WTC11 (cell line): ENCODE results near the gene SLC38A1. TPM values are rescaled to one million over a fixed set of nuclear protein-coding genes. Genes with fewer than 3 reads are reported as not detected.
A peak's percentile ranks its signal among the peaks of the same experiment; 100 is the strongest.

ENCODE experiments used
- ATAC-seq: fragments of 200-7000 bp; cut with Tn5 transposase; 2 replicates; pipeline ENCODE4 v1.10.0; 2021; ENCODE audit warnings: mild to moderate bottlenecking, moderate library complexity
- CTCF ChIA-PET: fragments of 300-600 bp; sonication (Branson Sonifier 250); formaldehyde crosslinking; loops from one replicate; lab custom pipeline; 2021; ENCODE audit warnings: antibody characterized with exemption; lab: Charles Lee
- POLR2A ChIA-PET: fragments of 350-600 bp; sonication (Branson Sonifier 250); formaldehyde crosslinking; loops from one replicate; lab custom pipeline; 2021; ENCODE audit warnings: antibody characterized with exemption; lab: Charles Lee
- DNase-seq: peaks from one replicate; pipeline ENCODE4 v3.0.0; 2021; ENCODE audit warnings: low spot score
- H3K27ac Mint-ChIP-seq: 2 replicates; pipeline ENCODE4 v1.8.0; 2021; ENCODE audit warnings: mixed read lengths
- H3K27me3 Mint-ChIP-seq: 2 replicates; pipeline ENCODE4 v1.8.0; 2021; ENCODE audit warnings: low read depth, mild to moderate bottlenecking, moderate library complexity, mixed read lengths
- H3K36me3 Mint-ChIP-seq: 2 replicates; pipeline ENCODE4 v1.8.0; 2021; ENCODE audit warnings: mixed read lengths
- H3K4me1 Mint-ChIP-seq: 2 replicates; pipeline ENCODE4 v1.8.0; 2022; ENCODE audit warnings: mixed read lengths
- H3K4me3 Mint-ChIP-seq: 2 replicates; pipeline ENCODE4 v1.8.0; 2021; ENCODE audit warnings: mild to moderate bottlenecking, moderate library complexity, mixed read lengths
- H3K9me3 Mint-ChIP-seq: 2 replicates; pipeline ENCODE4 v1.8.0; 2021; ENCODE audit warnings: mixed read lengths
- AFF4 ChIP-seq: sonication (generic); formaldehyde crosslinking; IDR thresholded peaks from 2 replicates; pipeline ENCODE4 v1.8.1; 2023; ENCODE audit warnings: mild to moderate bottlenecking, missing genetic modification reagents, borderline replicate concordance
- CBFB ChIP-seq: sonication (generic); formaldehyde crosslinking; IDR thresholded peaks from 2 replicates; pipeline ENCODE4 v1.8.1; 2022; ENCODE audit warnings: mild to moderate bottlenecking, low read depth, missing genetic modification reagents
- CTCF ChIP-seq: fragments of 200-600 bp; IDR thresholded peaks from 2 replicates; pipeline ENCODE4 v1.8.0; 2022; ENCODE audit warnings: antibody characterized with exemption
- E2F1 ChIP-seq: sonication (generic); formaldehyde crosslinking; IDR thresholded peaks from 2 replicates; pipeline ENCODE4 v1.8.0; 2022; ENCODE audit warnings: mild to moderate bottlenecking, missing genetic modification reagents
- FOXP1 ChIP-seq: sonication (generic); formaldehyde crosslinking; IDR thresholded peaks from 2 replicates; pipeline ENCODE4 v1.8.0; 2022; ENCODE audit warnings: missing genetic modification reagents, mild to moderate bottlenecking, moderate library complexity, borderline replicate concordance
- IRF2 ChIP-seq: sonication (generic); formaldehyde crosslinking; IDR thresholded peaks from 2 replicates; pipeline ENCODE4 v1.8.0; 2022; ENCODE audit warnings: low read depth, missing genetic modification reagents, borderline replicate concordance
- JAZF1 ChIP-seq: fragments of 250-450 bp; sonication (Bioruptor Pico); IDR thresholded peaks from 2 replicates; pipeline ENCODE4 v1.9.0; 2021; ENCODE audit warnings: moderate library complexity, mild to moderate bottlenecking, inconsistent platforms
- MLX ChIP-seq: sonication (generic); formaldehyde crosslinking; IDR thresholded peaks from 2 replicates; pipeline ENCODE4 v1.8.1; 2023; ENCODE audit warnings: mild to moderate bottlenecking, missing genetic modification reagents, moderate library complexity
- MYBL2 ChIP-seq: sonication (generic); formaldehyde crosslinking; IDR thresholded peaks from 2 replicates; pipeline ENCODE4 v1.8.1; 2023; ENCODE audit warnings: mild to moderate bottlenecking, moderate library complexity, missing genetic modification reagents
- NR2C2 ChIP-seq: sonication (generic); formaldehyde crosslinking; IDR thresholded peaks from 2 replicates; pipeline ENCODE4 v1.8.0; 2022; ENCODE audit warnings: mild to moderate bottlenecking, missing genetic modification reagents
- NR3C1 ChIP-seq: sonication (generic); formaldehyde crosslinking; conservative IDR thresholded peaks from 2 replicates; pipeline ENCODE4 v1.8.1; 2023; ENCODE audit warnings: low read depth, mild to moderate bottlenecking, missing genetic modification reagents
- SMAD3 ChIP-seq: sonication (generic); formaldehyde crosslinking; IDR thresholded peaks from 2 replicates; pipeline ENCODE4 v1.8.0; 2022; ENCODE audit warnings: missing genetic modification reagents, mild to moderate bottlenecking, borderline replicate concordance
- SMAD4 ChIP-seq: sonication (generic); formaldehyde crosslinking; IDR thresholded peaks from 2 replicates; pipeline ENCODE4 v1.8.0; 2022; ENCODE audit warnings: mild to moderate bottlenecking, missing genetic modification reagents
- SOX15 ChIP-seq: fragments of 250-450 bp; sonication (Bioruptor Pico); IDR thresholded peaks from 2 replicates; pipeline ENCODE4 v1.9.0; 2021; ENCODE audit warnings: mild to moderate bottlenecking
- ZMAT4 ChIP-seq: fragments of 250-450 bp; sonication (Bioruptor Pico); IDR thresholded peaks from 2 replicates; pipeline ENCODE4 v1.9.0; 2021; ENCODE audit warnings: mild to moderate bottlenecking
- ZNF232 ChIP-seq: sonication (generic); formaldehyde crosslinking; IDR thresholded peaks from 2 replicates; pipeline ENCODE4 v1.8.0; 2022; ENCODE audit warnings: mild to moderate bottlenecking, missing genetic modification reagents
- ZNF281 ChIP-seq: sonication (generic); formaldehyde crosslinking; IDR thresholded peaks from 2 replicates; pipeline ENCODE4 v1.8.0; 2023; ENCODE audit warnings: mild to moderate bottlenecking, missing genetic modification reagents
- total RNA-seq: library from RNA; stranded (reverse); gene quantifications from 3 replicates; pipeline ENCODE4 v1.2.3, GENCODE V29; 2021

The SLC38A1 gene
- total RNA-seq, 1 experiment from 2014 or later = 179 TPM

GRCh38 chr12:46185686-46186085 lies 83.2 kb downstream of the SLC38A1 start:
- peaks cover 8% of the 10 kb centered on the region for H3K9me3 Mint-ChIP-seq
- no peak overlapping the region for H3K27ac Mint-ChIP-seq
- H3K27me3 Mint-ChIP-seq = no peaks in the 10 kb centered on the region
- TF ChIP-seq NR2C2 (CRISPR knock-in tag) = no peak
- no peak for TF ChIP-seq ZNF232 (CRISPR knock-in tag)
- TF ChIP-seq SMAD4 (CRISPR knock-in tag) = no peak
- no peak for TF ChIP-seq IRF2 (CRISPR knock-in tag)
- TF ChIP-seq AFF4 (CRISPR knock-in tag) = no peak
- no peak for TF ChIP-seq FOXP1 (CRISPR knock-in tag)
- no peak for TF ChIP-seq SOX15 (CRISPR knock-in tag)
- TF ChIP-seq CBFB (CRISPR knock-in tag) = no peak
- no peak for TF ChIP-seq NR3C1 (CRISPR knock-in tag)
- TF ChIP-seq, all 79 proteins: peak for 0
- H3K4me1 Mint-ChIP-seq = peaks cover 14% of the 10 kb centered on the region
- DNase-seq (no peak), ATAC-seq (no peak; the same call in 1 of the 2 replicates)
- ChIA-PET CTCF (interaction anchor here (0.8 kb wide), 1 partner anchor 61 kb away, joined by 5 read pairs; no protein-coding TSS in a partner anchor), POLR2A (interaction anchor here (0.6 kb wide), 1 partner anchor 49 kb away, joined by 11 read pairs; no protein-coding TSS in a partner anchor)
- H3K36me3 Mint-ChIP-seq = peaks cover 45% of the 10 kb centered on the region
- H3K4me3 Mint-ChIP-seq = no peak overlapping the region

- DNase-seq = no peak
- H3K4me1 Mint-ChIP-seq = peaks cover 14% of the 10 kb centered on the region
- peak; percentile 40 for ATAC-seq
- H3K9me3 Mint-ChIP-seq = peaks cover under 1% of the 10 kb centered on the region
- no peaks in the 10 kb centered on the region for H3K27me3 Mint-ChIP-seq
- ChIA-PET CTCF (interaction anchor here (0.8 kb wide), 1 partner anchor 60 kb away, joined by 5 read pairs; no protein-coding TSS in a partner anchor), POLR2A (interaction anchor here (0.6 kb wide), 1 partner anchor 49 kb away, joined by 11 read pairs; no protein-coding TSS in a partner anchor)
- H3K4me3 Mint-ChIP-seq = no peak overlapping the region
- peak overlapping the region; percentile 42; the same call in 1 of the 2 replicates for H3K27ac Mint-ChIP-seq
- H3K36me3 Mint-ChIP-seq = peaks cover 38% of the 10 kb centered on the region
- TF ChIP-seq SMAD3 (CRISPR knock-in tag) (no peak), CTCF (no peak), JAZF1 (no peak), MYBL2 (CRISPR knock-in tag) (no peak), ZMAT4 (CRISPR knock-in tag) (no peak), MLX (CRISPR knock-in tag) (no peak), AFF4 (CRISPR knock-in tag) (no peak), ZNF281 (CRISPR knock-in tag) (no peak), E2F1 (CRISPR knock-in tag) (no peak)
These were observed 83.8 kb downstream of the SLC38A1 start for GRCh38 chr12:46184798-46185595.
